ENCODE measurements around the gene DNAL4. TPM values are rescaled to one million over a fixed set of nuclear protein-coding genes. Genes with fewer than 3 reads are reported as not detected.

Gene DNAL4
- total and polyA plus RNA-seq, 2 donors (not counting 1 experiment from before 2014, with no cell fraction given): 9.9 to 10.3 TPM

- Mint-ChIP-seq H3K27ac (peak overlapping the region; percentile 26), H3K4me1 (peaks cover 5% of the 10 kb centered on the region), H3K4me3 (no peak overlapping the region), H3K27me3 (no peaks in the 10 kb centered on the region), H3K9me3 (ENCODE audit: insufficient read depth) (no peaks in the 10 kb centered on the region)
- CTCF ChIA-PET: interaction anchor here (1.3 to 1.5 kb wide), 2 partner anchors 8 to 10 kb away, joined by 4 to 7 read pairs; no protein-coding TSS in a partner anchor
- Histone ChIP-seq H3K27me3 (replicated peaks in 1 of 4; ENCODE audit: control extremely low read depth in 1 of 4, control insufficient read depth in 3 of 4, insufficient read depth in 4 of 4, low read length in 3 of 4) (no peaks in the 10 kb centered on the region), H3K4me1 (ENCODE audit: control insufficient read depth in 2 of 2, insufficient read depth in 2 of 2, low read length in 2 of 2) (peaks cover 0 to 6% of the 10 kb centered on the region in 2 donors), H3K4me3 (ENCODE audit: control extremely low read depth in 1 of 5, extremely low read depth in 1 of 5, insufficient read depth in 1 of 5, low read depth in 2 of 5, low read length in 4 of 5) (no peak overlapping the region), H3K4me2 (replicated peaks; ENCODE audit: low read depth, low read length, poor library complexity, severe bottlenecking) (no peak overlapping the region), H2AFZ (ENCODE audit: insufficient read depth, low read depth, low read length, poor library complexity, severe bottlenecking) (no peak overlapping the region), H3K27ac (ENCODE audit: low read length in 2 of 2) (peak overlapping the region in 1 of 2 donors; percentile 39), H4K20me1 (ENCODE audit: control insufficient read depth, insufficient read depth, low read length, poor library complexity, severe bottlenecking) (peaks cover 100% of the 10 kb centered on the region), H3K9me3 (ENCODE audit: control extremely low read depth in 1 of 3, control insufficient read depth in 2 of 3, insufficient read depth in 1 of 3, low read length in 2 of 3) (no peaks in the 10 kb centered on the region), H3K9ac (ENCODE audit: low read length) (no peak overlapping the region), H3K79me2 (ENCODE audit: control insufficient read depth, insufficient read depth, low read length) (peaks cover 35% of the 10 kb centered on the region), H3K36me3 (replicated peaks in 1 of 2; ENCODE audit: control extremely low read depth in 1 of 2, control insufficient read depth in 1 of 2, extremely low read depth in 1 of 2, insufficient read depth in 2 of 2, low read length in 1 of 2) (peaks cover 7 to 99% of the 10 kb centered on the region in 2 experiments)
- intact Hi-C loops (cut with micrococcal nuclease): no loop called here
- WGBS (ENCODE audit: insufficient coverage): 99% methylated on average over 8 of the region's 9 CpGs
- DNase-seq: no peak
- TF ChIP-seq CTCF (IDR thresholded peaks at IDR 0.05) (no peak), EZH2 (IDR thresholded peaks at IDR 0.05; ENCODE audit: borderline replicate concordance, insufficient read depth, low read depth, low read length, poor library complexity, severe bottlenecking) (no peak)
- ATAC-seq (ENCODE audit: low read depth): no peak
- POLR2A ChIA-PET: no interaction called here
These were observed 52.8 kb downstream of the DNAL4 start for GRCh38 chr22:38741166-38741565.

GRCh38 chr22:38740754-38741153 is 53.2 kb downstream of the DNAL4 start:
- H3K36me3 ChIP-seq (replicated peaks in 1 of 2; ENCODE audit: control extremely low read depth in 1 of 2, control insufficient read depth in 1 of 2, extremely low read depth in 1 of 2, insufficient read depth in 2 of 2, low read length in 1 of 2): peaks cover 7 to 99% of the 10 kb centered on the region in 2 experiments
- peak overlapping the region; percentile 20 for H3K27ac Mint-ChIP-seq
- DNase-seq (no peak), ATAC-seq (ENCODE audit: low read depth) (no peak)
- no peak overlapping the region for H3K9ac ChIP-seq (ENCODE audit: low read length)
- WGBS (ENCODE audit: insufficient coverage): 97% methylated on average over 3 of the region's 8 CpGs
- peaks cover 100% of the 10 kb centered on the region for H4K20me1 ChIP-seq (ENCODE audit: control insufficient read depth, insufficient read depth, low read length, poor library complexity, severe bottlenecking)
- ChIA-PET CTCF (interaction anchor here (1.3 kb wide), 1 partner anchor 11 kb away, joined by 3 read pairs; no protein-coding TSS in a partner anchor), POLR2A (no interaction called here)
- TF ChIP-seq EZH2 (IDR thresholded peaks at IDR 0.05; ENCODE audit: borderline replicate concordance, insufficient read depth, low read depth, low read length, poor library complexity, severe bottlenecking): no peak
- no peak overlapping the region for H2AFZ ChIP-seq (ENCODE audit: insufficient read depth, low read depth, low read length, poor library complexity, severe bottlenecking)
- H3K9me3 ChIP-seq (ENCODE audit: control extremely low read depth in 1 of 3, control insufficient read depth in 2 of 3, insufficient read depth in 1 of 3, low read length in 2 of 3): no peaks in the 10 kb centered on the region
- peaks cover 7% of the 10 kb centered on the region for H3K4me1 Mint-ChIP-seq
- H3K27me3 Mint-ChIP-seq: no peaks in the 10 kb centered on the region
- H3K4me3 Mint-ChIP-seq: no peak overlapping the region
- peaks cover 31% of the 10 kb centered on the region for H3K79me2 ChIP-seq (ENCODE audit: control insufficient read depth, insufficient read depth, low read length)
- H3K4me2 ChIP-seq (replicated peaks; ENCODE audit: low read depth, low read length, poor library complexity, severe bottlenecking): no peak overlapping the region
- no peaks in the 10 kb centered on the region for H3K27me3 ChIP-seq (replicated peaks in 1 of 4; ENCODE audit: control extremely low read depth in 1 of 4, control insufficient read depth in 3 of 4, insufficient read depth in 4 of 4, low read length in 3 of 4)
- H3K4me3 ChIP-seq (ENCODE audit: control extremely low read depth in 1 of 5, extremely low read depth in 1 of 5, insufficient read depth in 1 of 5, low read depth in 2 of 5, low read length in 4 of 5): no peak overlapping the region
- H3K27ac ChIP-seq (ENCODE audit: low read length in 2 of 2): peak overlapping the region in 1 of 2 donors; percentile 39
- intact Hi-C loops (cut with micrococcal nuclease): no loop called here
- H3K4me1 ChIP-seq (ENCODE audit: control insufficient read depth in 2 of 2, insufficient read depth in 2 of 2, low read length in 2 of 2): peaks cover 0 to 10% of the 10 kb centered on the region in 2 donors
- no peaks in the 10 kb centered on the region for H3K9me3 Mint-ChIP-seq (ENCODE audit: insufficient read depth)

All from B cell (primary cell).